ENCODE data around the gene TRAPPC3L.

GRCh38 chr6:116465246-116465645 is 80.2 kb downstream of the TRAPPC3L start:
- TF ChIP-seq FOXM1 (IDR thresholded peaks at IDR 0.05; ENCODE audit: borderline replicate concordance) (no peak), CTBP1 (IDR thresholded peaks at IDR 0.05; ENCODE audit: borderline replicate concordance) (no peak)

Measured in HEK293T (cell line).